IPS-NIHi7 (cell line): Measurements from ENCODE around the gene TNXB.

Source experiments
- DNase-seq: peaks from one replicate; pipeline ENCODE4 v3.0.0; 2012; ENCODE audit warnings: mixed read lengths; ENCODE audit errors: extremely low spot score

Gene TNXB

DNA sequence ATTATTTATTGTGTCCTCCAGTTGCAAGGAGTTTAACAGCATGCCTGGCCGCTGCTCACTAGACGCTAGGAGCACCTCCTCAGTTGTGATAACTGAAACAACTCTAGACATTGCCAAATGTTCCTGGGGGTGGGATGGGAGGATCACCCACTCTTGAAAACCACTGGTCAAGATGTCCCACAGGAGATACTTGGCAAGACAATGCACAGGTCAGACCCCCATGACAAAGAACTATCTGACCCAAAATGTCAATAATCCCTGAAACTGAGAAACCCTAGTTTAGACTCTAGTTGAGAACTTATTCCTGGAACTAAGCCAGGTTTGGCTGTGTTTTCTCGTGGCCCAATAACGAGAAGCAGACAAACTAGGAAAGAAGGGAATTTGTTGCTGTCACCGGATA is 30.5 kb upstream of the TNXB start:
- no peak for DNase-seq

DNA sequence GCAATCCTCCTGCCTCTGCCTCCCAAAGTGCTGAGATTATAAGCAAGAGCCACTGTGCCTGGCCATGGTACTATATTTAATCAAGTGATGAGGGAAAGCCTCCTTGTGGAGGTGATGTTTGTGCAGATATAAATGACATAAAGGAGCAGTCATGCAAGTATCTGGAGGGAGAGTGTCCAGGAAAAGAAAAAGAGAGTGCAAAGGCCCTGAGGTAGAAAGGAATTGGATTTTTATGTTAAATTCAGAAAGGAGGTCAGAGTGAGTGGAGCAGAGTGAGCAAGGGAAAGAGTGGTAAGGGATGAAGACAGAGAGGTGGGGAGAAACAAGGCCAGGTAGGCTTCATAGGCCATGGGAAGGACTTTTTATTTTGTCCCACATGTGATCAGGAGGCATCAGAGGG is 28.3 kb upstream of the TNXB start:
- no peak for DNase-seq

GRCh38 chr6:32133786-32134185 is 24.6 kb upstream of the TNXB start:
- no peak for DNase-seq

DNA sequence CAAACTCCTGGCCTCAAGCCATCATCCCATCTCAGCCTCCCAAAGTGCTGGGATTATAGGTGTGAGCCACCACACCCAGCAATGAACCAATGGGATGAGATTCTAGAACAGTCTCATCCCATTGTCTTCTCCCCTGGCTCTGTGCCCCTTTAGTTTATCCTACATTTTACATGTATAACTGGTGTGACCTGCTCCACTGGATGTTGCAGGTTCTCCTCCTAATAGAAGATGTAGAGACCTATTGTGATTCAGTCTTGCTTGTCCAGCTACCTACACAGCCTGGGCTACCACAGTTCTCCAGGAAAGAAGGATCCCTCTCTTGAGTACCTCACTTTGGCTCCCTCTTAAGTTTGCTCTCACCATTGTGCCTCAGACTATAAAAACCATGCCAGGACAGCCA is 23.0 kb upstream of the TNXB start:
- no peak for DNase-seq

GRCh38 chr6:32131439-32131948 is 22.4 kb upstream of the TNXB start:
- DNase-seq, result no peak

DNA sequence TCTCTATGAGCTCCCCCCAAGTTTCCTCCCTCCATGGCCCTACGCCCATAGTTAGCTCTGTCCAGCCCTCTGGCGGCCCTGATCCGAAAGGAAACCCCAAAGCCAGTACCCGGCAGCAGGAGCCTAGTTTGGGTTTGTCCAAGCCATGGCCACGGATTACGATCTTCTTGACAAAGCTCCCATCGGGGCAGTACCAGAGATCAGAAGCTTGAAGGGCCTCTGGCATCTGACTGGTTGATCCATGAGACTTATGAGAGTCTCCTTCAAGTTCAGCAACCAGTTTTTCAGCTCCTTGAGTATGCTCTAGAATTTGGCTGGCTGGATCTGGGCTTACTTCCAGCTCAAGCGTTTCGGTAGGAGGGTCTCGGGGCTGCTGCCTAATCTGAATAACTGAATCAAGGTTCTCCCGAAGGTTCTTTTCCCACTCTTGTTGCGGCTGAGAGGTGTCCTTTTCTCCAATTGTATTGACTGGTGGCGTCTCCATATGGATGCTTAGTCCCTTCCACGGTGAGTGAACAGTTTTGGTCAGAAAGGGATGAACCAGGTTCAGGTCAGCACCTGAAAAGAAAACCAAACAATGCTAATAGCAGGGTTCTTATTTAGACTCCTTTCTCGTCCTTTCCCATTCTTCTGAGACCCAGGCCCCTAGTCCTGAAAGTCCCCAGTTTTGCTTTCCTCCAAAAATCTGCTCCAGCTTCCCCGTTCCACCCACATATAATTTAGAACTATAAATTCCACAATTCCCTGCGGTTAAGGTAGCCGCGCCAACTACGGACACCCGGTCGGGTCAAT is 20.4 kb upstream of the TNXB start:
- DNase-seq, result no peak

DNA sequence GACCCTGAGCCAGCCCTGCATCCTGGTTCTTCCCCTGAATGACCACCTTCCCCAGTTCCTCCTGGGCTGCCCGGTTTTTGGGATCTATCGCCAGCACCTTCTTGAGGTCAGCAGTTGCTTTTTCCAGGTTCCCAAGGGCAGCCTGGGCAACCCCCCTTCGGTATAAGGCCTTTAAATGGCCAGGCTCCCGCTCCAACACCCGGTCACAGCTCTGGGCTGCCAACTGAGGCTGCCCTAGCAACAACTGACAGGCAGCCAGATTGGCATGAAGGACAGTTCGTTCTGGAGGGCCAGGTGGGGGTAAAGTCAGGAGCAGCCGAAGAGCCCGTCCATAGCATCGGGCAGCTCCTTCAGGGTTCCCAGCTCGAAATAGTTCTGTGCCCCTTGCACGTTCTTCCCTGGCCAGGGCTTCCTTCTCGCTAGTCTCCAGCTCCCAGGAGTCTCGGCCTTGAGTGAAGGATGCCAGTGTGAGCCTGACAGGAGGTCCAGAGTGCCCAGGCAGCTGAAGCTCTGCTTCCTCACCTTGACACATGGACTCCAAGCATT is 19.7 kb upstream of the TNXB start:
- no peak for DNase-seq

DNA sequence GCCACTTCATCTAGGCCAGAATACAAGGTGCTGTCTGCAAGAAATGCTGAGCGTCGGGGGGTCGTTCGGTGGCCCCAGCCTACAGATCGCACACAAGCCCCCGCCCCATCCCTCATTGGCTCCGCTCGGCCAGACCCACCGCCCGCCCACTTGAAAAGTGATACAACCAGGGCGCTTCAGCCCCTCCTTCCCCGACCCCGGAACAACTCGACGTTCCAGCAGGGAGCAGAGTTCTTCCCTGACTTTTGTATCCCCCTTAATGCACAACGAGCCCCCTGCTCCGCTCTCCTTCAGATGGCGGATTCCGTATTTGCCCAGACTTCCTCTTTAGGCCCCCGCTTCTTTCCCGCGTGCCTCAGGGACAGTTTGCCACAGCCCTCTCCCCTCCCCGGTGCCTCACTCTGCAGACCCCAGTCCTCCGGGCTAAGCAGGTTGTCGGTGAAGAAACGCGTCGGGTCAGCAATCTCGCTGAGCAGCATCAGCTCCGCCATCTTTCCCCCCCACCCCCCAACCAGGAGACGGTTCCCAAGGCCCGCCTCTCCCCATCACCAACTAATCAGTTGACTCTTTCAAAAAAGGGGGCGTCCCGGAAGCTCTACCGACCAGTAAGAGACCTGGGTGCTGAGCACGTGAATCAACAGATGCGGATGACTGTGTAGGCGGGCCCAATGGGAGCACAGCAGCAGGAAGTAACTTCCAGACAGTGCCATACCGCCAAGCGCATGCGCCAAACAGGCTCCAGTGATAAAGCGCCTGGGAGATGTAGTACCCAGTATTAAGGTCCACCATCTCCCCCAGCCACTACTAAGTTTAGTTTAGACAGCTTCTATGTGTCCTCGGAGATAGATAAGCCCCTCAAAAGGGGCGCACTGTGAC is 18.8 kb upstream of the TNXB start, which contains the start of gene ATF6B:
Gene ATF6B (minus strand): TSS at position 530 of the 876 bp plus-strand sequence. CDS start 39 bp downstream, at position 491.
- peak; percentile 98 for DNase-seq

- no peak for DNase-seq
Measured at GRCh38 chr6:32127409-32127716, 18.2 kb upstream of the TNXB start.

DNA sequence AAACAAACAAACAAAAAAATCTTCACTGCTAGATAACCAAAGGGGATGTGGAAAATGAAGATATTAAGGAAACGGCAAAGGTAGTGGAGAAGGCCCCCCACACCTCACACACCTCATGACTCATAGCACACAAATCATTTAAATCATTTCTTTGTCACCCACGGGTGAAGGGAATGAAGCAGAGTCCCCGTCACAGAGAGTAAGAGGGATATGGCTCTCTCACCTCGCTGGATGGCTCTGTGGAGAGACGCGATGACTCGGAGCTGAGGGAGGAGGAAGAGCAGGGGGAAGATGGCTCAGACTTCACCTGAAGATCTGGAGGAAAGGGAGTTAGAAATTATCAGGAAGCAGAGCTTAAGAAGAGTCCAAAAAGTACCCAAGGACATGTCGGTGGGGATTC is 17.7 kb upstream of the TNXB start:
- no peak for DNase-seq

GRCh38 chr6:32123681-32124080 is 14.5 kb upstream of the TNXB start:
- no peak for DNase-seq

GRCh38 chr6:32120573-32121059 is 11.5 kb upstream of the TNXB start:
- DNase-seq, result no peak

GRCh38 chr6:32118782-32119628 is 9.9 kb upstream of the TNXB start:
- peak; percentile 90 for DNase-seq

DNA sequence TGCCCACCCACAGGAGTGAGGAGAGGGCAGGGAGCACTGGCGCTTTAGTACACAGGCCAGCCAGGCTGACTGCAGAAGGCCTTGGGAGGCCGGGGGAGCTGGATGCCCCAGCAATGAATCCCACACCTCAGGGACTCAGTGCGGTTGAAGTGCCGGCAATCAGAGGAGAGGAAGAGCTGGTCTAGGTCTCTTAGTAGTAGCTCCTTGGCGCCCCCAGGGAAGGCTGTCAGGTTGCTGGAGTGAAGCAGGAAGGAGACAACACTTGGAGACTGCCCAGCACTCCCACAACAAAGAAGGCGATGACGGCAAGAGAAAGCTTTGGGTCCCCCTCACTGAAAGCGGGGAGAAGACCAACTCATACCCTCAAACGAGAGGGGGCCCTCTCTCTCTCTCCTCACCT is 8.3 kb upstream of the TNXB start:
- no peak for DNase-seq

GRCh38 chr6:32116674-32117073 is 7.5 kb upstream of the TNXB start:
- peak; percentile 63 for DNase-seq

GRCh38 chr6:32115623-32116022 is 6.5 kb upstream of the TNXB start:
- no peak for DNase-seq

DNA sequence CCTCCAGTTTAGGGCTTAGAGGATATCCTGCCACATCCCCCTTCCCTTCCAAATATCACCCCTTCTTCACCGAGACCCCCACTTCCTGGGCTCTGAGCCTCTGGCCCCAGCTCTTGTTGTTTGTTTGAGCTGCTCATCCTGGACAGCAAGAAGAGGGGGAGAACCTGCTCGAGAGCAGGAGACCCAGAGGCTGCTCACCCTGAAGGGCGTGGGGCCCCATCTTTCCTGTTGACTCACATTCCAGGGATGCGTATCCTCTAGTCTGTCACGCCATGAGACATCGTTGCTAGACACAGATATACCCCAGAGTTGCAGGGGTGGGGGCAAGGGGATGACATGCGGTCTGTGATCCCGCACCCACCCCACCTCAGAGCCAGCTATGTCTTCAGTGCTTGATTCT is 5.7 kb upstream of the TNXB start:
- no peak for DNase-seq

DNA sequence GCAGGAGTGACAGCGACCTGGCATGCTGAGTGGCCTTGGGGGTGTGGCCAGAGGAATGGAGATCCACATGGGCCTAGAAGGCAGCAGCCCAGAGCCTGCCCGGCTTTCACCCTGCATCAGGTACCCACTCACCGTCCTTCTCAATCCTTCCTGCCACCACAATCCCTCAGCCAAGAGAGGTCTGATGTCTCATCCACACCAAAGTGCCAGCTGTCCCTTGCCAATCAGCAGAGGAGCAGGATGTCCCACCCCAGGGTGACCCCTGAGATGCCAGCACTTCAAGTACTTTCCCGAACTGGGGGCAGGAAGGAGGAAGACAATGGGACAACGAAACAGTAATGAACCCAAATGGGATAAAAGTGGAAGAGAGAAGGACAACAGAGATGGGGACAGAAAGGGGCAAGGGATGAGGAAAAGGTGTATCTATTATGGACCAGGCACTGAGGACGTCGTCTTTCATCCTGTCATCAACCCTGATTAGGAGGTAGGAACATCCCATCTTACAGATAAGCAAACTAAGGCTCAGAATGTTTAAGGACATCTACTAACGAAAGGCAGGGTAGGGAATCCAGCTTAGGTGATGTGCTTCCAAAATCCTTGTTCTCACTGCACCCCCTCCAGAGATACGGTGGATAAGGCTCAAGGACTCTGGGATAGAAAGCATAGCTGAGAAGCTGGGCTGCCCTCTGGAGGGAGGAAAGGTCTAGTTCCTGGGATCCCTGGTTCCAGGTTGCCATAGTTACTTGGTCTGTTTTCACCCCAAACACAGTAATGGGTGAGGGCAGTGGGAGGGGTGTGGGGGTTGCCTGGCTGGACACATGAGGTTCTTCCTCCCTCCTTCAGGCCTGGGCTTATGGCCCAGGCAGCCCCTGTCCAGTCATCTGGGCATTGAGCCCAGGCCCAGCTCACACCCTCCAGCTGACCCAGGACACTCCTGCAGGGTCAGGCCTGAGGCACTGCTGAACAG is 4.5 kb upstream of the TNXB start:
- peak; percentile 67 for DNase-seq

GRCh38 chr6:32112431-32112980 is 3.4 kb upstream of the TNXB start:
- no peak for DNase-seq
